Cardiac muscle cell (in vitro differentiated cells and primary cell): ENCODE measurements around the gene GPR183. TPM values are rescaled to one million over a fixed set of nuclear protein-coding genes. Genes with fewer than 3 reads are reported as not detected.
A peak's percentile ranks its signal among the peaks of the same experiment; 100 is the strongest.

Experiments
- DNase-seq, 2 donors: peaks; one replicate each; pipeline versions ENCODE4 v3.0.0 to v3.0.0-alpha.2; 2010 to 2017; ENCODE audit warnings: low read depth in 1 of 2, low spot score in 1 of 2
- H3K27ac ChIP-seq: fragments of 200-600 bp; sonication (generic); 2 replicates; pipeline ENCODE4 v1.5.1; 2016
- H3K27me3 ChIP-seq: fragments of 200-600 bp; sonication (generic); 2 replicates; pipeline ENCODE4 v1.6.0; 2016; ENCODE audit warnings: control low read depth
- H3K36me3 ChIP-seq: fragments of 200-600 bp; sonication (generic); 2 replicates; pipeline ENCODE4 v1.5.1; 2016; ENCODE audit warnings: control low read depth
- H3K4me1 ChIP-seq: fragments of 200-600 bp; sonication (generic); 2 replicates; pipeline ENCODE4 v1.8.1; 2017; ENCODE audit warnings: low read depth, mild to moderate bottlenecking, mixed run types
- H3K4me3 ChIP-seq: fragments of 200-600 bp; sonication (generic); 2 replicates; pipeline ENCODE4 v1.5.1; 2016; ENCODE audit warnings: mild to moderate bottlenecking
- H3K9me3 ChIP-seq: fragments of 200-600 bp; sonication (generic); 2 replicates; pipeline ENCODE4 v1.5.1; 2017; ENCODE audit warnings: low read depth, mild to moderate bottlenecking, control low read depth
- polyA plus RNA-seq: library from polyadenylated mRNA; unstranded; fragments of >200 nt; fragmentation: Nextera tagmentation; extraction: Ambion mirVana; gene quantifications from 2 replicates; pipeline ENCODE4 v1.2.1, GENCODE V29; 2016
- total RNA-seq: library from RNA; depleted of rRNA; stranded (reverse); fragments of >200 nt; gene quantifications from 2 replicates; pipeline ENCODE4 v1.2.3, GENCODE V29; 2016
- TF ChIP-seq, protein P1 (sequence below): IDR thresholded peaks from 2 replicates; pipeline ENCODE4 v1.5.1; 2012; ENCODE audit warnings: low read depth, mild to moderate bottlenecking, low read length

GPR183 gene
- total and polyA plus RNA-seq, 2 experiments from 2014 or later, result 11.6 to 17.1 TPM

DNA sequence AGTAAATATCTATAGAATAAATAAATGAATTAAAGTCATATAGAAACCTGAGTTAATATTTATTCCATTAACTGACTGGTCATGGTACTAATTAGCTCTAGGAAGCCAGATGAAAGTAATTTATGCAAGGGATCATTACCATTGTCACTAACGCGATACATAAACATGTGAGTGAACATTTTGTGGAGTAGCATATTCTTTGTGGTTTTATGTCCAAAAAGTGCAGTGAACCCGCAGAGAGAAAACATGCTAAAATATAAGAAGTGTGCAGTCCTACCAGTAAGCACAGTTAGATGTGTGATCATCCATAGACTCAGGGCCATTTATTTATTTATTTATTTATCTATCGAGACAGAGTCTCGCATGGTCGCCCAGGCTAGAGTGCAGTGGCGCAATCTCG, 1.6 kb downstream of the GPR183 start:
- H3K27me3 ChIP-seq, result no peaks in the 10 kb centered on the region
- no peaks in the 10 kb centered on the region for H3K9me3 ChIP-seq
- H3K36me3 ChIP-seq, result no peaks in the 10 kb centered on the region
- H3K27ac ChIP-seq, result peak overlapping the region; percentile 19
- TF ChIP-seq, protein P1, sequence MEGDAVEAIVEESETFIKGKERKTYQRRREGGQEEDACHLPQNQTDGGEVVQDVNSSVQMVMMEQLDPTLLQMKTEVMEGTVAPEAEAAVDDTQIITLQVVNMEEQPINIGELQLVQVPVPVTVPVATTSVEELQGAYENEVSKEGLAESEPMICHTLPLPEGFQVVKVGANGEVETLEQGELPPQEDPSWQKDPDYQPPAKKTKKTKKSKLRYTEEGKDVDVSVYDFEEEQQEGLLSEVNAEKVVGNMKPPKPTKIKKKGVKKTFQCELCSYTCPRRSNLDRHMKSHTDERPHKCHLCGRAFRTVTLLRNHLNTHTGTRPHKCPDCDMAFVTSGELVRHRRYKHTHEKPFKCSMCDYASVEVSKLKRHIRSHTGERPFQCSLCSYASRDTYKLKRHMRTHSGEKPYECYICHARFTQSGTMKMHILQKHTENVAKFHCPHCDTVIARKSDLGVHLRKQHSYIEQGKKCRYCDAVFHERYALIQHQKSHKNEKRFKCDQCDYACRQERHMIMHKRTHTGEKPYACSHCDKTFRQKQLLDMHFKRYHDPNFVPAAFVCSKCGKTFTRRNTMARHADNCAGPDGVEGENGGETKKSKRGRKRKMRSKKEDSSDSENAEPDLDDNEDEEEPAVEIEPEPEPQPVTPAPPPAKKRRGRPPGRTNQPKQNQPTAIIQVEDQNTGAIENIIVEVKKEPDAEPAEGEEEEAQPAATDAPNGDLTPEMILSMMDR, result no peak
- no peak for DNase-seq
- peaks cover 33% of the 10 kb centered on the region for H3K4me1 ChIP-seq
- H3K4me3 ChIP-seq, result no peak overlapping the region

DNA sequence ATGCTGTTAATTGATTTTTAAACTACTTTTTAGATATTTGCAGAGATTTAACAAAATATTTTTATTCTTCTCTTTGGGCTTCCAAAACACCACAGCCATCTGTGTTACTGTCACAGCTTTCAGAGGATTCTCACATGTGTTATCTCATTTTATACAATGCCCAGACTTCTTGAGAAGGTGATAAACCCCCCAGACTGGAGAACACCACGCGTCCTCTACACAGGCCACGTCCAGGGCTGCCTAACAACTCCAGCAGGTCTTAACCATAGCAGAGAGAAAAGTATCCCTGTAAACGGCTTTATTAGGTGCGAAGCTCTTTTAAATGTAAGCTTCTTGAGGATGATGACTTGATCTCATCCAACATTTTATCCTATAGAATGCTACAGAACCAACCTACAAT, 2.0 kb downstream of the GPR183 start:
- Histone ChIP-seq H3K4me3 (no peak overlapping the region), H3K36me3 (no peaks in the 10 kb centered on the region), H3K27me3 (no peaks in the 10 kb centered on the region), H3K4me1 (peaks cover 33% of the 10 kb centered on the region), H3K27ac (peak overlapping the region; percentile 19), H3K9me3 (no peaks in the 10 kb centered on the region)
- DNase-seq, result no peak
- TF ChIP-seq, protein P1, result no peak

DNA sequence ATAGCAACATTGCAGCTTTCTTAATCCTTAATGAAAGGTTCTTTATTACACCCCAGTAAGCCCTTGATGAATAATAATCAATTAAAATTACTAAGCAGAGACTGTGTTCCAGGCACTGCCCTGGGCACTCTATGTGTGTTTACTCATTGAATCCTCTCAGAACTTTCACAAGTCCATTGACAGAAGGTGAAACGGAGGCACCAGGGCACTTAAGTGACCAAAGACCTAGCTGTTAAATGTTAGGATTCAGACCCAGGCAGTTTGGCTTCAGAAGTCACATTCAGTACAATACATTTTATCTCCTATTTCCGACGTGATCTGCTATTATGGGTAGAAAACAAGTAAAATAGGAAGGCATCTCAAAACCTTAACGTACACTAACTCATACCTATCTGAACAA, 2.7 kb downstream of the GPR183 start:
- Histone ChIP-seq H3K4me1 (peaks cover 33% of the 10 kb centered on the region), H3K27me3 (no peaks in the 10 kb centered on the region), H3K9me3 (no peaks in the 10 kb centered on the region), H3K27ac (no peak overlapping the region), H3K4me3 (no peak overlapping the region), H3K36me3 (no peaks in the 10 kb centered on the region)
- TF ChIP-seq, protein P1, result no peak
- no peak for DNase-seq

DNA sequence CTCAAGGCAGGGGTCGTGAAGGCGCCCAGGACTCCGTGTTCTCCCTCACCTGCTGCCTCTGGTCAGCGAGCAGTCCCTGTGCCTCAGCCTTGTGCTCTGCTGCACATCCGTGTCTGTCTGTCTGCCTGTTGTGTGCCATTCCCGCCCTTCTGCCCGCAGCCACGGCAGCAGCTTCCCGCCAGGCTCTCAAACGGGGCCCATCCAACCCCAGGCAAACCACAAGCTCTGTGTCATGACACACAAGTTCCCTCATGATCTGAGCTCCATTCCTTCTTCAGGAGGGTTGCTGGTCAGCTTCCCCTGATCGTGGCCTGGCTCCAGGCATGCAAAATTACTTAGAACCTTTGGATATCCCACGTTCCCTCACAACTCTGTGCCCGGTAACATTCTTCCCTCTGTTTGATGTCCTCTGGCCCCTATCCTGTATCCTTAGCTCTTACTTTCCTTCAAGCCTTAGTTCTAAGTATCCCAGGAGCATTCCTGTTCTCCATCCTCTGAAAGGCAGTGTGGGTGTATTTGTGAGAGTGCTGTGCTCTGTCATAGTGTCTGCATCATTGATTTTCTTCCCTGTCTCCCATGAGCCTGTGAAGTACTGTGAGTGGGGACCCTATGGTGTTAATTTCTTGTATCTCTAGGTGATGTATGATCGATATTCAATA, 3.2 kb downstream of the GPR183 start:
- TF ChIP-seq, protein P1, result no peak
- H3K4me1 ChIP-seq, result peaks cover 33% of the 10 kb centered on the region
- H3K4me3 ChIP-seq, result no peak overlapping the region
- H3K9me3 ChIP-seq, result no peaks in the 10 kb centered on the region
- no peak overlapping the region for H3K27ac ChIP-seq
- no peaks in the 10 kb centered on the region for H3K27me3 ChIP-seq
- no peaks in the 10 kb centered on the region for H3K36me3 ChIP-seq
- DNase-seq, result no peak

DNA sequence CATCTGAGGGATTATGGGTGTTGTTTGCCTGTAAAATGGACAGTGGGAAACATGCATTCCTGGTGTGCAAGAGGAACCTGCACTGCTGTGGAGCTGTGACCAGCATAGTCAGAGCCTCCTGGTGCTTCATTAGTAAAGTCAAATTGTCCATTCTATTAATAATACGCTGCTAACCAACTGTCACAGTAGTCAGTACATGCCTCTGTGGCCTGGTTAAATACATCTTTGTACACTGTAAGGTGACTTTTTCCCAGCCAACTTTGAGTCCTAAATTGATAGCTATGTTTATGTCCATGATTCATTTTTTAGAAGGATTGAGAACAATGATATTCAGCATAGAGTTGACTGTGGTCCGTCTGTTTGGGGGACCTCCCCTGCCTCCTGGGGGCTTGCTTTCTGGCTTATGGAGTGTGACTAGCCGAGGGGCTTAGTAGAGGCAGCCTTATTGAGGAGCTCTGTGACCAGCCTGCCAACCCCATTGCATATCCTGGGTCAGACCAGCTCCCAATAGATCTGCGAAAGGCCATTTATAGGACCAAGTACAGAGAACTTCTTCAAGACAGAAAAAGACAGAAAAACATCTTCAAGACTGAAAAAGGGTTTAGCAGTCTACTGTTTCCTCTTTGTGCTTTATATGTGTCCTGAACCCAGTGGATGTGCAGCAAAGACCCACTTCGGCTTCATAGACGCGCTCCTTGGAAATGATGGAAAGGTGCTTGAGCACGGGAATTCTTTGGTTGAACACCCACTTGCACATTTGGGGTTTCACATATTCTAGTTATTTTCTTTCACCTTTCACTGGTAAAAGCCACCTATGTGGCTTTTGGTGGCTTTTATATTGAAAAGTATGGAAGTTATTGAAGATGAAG, 4.3 kb downstream of the GPR183 start:
- no peak for DNase-seq
- H3K27me3 ChIP-seq, result no peaks in the 10 kb centered on the region
- H3K9me3 ChIP-seq, result no peaks in the 10 kb centered on the region
- no peak overlapping the region for H3K4me3 ChIP-seq
- TF ChIP-seq, protein P1, result no peak
- no peak overlapping the region for H3K27ac ChIP-seq
- H3K36me3 ChIP-seq, result no peaks in the 10 kb centered on the region
- peaks cover 23% of the 10 kb centered on the region for H3K4me1 ChIP-seq
